ENCODE data around the gene EHHADH. TPM values are rescaled to one million over a fixed set of nuclear protein-coding genes. Genes with fewer than 3 reads are reported as not detected.

Gene EHHADH
- polyA plus RNA-seq, 2 of the 4 experiments (the other 2 are of a cell fraction) = 5.4 to 7.7 TPM

GRCh38 chr3:185153861-185154629, 99.8 kb downstream of the EHHADH start:
- H3K4me1 ChIP-seq = peaks cover 10% of the 10 kb centered on the region; the same call in 1 of the 3 replicates
- no peak overlapping the region for H3K27ac ChIP-seq
- H3K4me3 ChIP-seq = no peak overlapping the region
- no peak for ATAC-seq
- H3K4me2 ChIP-seq = no peak overlapping the region; the same call in 2 of the 3 replicates
- POLR2A ChIA-PET = no interaction called here
- no peak for FAIRE-seq
- DNase-seq (ENCODE audit: low read depth in 1 of 2, low spot score in 1 of 2) = no peak
- 85% methylated on average over 13 of the region's 16 CpGs for WGBS (ENCODE audit: missing lambda C conversion rate)
- no peaks in the 10 kb centered on the region for H3K9me3 ChIP-seq
- TF ChIP-seq MAFK (IDR thresholded peaks at IDR 0.05; ENCODE audit: partially characterized antibody) = no peak
- CTCF ChIA-PET = no interaction called here

DNA sequence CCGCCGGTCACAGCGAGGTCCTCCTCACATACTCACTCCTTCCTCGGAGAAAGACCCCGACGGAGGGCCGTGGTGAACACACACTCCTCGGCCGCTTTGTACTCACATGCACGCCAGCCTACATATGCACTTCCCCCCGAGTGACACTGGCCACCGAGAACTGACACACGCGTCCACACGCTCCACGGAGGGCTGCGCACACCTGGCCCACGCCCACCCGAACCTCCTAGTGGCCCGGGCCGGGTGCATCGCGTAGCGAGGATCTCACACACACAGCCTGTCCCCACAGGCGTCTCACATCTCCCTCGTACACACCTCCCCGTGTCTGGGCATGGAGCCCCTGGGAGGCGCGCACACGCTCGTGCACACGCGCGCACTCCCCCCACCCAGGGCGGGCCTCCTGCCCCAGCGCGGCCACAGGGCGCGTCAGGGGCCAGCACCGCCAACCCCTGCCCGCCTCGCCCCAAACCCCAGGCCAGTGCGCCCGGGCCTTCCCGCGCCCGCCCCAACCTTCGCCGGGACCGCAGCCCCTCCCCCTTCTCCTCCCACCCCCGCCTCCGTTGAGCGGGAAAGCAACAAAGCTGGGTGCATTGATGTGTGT, 100.6 kb downstream of the EHHADH start:
- peak overlapping the region; percentile 54 for H3K4me3 ChIP-seq
- 7% methylated on average over 27 of the region's 53 CpGs for WGBS (ENCODE audit: missing lambda C conversion rate)
- peak overlapping the region; percentile 97 for H3K4me2 ChIP-seq
- H3K4me1 ChIP-seq = peaks cover 10% of the 10 kb centered on the region; the same call in 1 of the 3 replicates
- ChIA-PET CTCF (no interaction called here), POLR2A (no interaction called here)
- ATAC-seq = peak; percentile 22; a peak in 3 of 6 replicates
- H3K27ac ChIP-seq = no peak overlapping the region
- FAIRE-seq = no peak
- no peaks in the 10 kb centered on the region for H3K9me3 ChIP-seq
- DNase-seq (ENCODE audit: low read depth in 1 of 2, low spot score in 1 of 2) = no peak
- TF ChIP-seq PHF8 (IDR thresholded peaks at IDR 0.05; ENCODE audit: borderline replicate concordance, low read depth) = no peak

GRCh38 chr3:185152410-185153170, 101.3 kb downstream of the EHHADH start, which contains the start of gene C3orf70:
Gene C3orf70 (minus strand): TSS chr3:185153060. CDS start chr3:185152823, 237 bp downstream.
- Histone ChIP-seq H3K9me3 (no peaks in the 10 kb centered on the region), H3K4me1 (peaks cover 10% of the 10 kb centered on the region; the same call in 1 of the 3 replicates), H3K4me2 (peak within 1 kb of the TSS; percentile 97), H3K4me3 (peak within 1 kb of the TSS; percentile 54), H3K27ac (peak within 1 kb of the TSS in 1 of 2 experiments; percentile 34; a peak in 1 of 6 replicates)
- FAIRE-seq = no peak
- WGBS (ENCODE audit: missing lambda C conversion rate) = 1% methylated on average over 14 of the region's 113 CpGs
- ChIA-PET POLR2A (no interaction called here), CTCF (interaction anchor here (1.6 kb wide), 1 partner anchor 10 kb away, joined by 3 read pairs; no protein-coding TSS in a partner anchor)
- peak; percentile 73 to 76 for ATAC-seq
- TF ChIP-seq, protein P1, sequence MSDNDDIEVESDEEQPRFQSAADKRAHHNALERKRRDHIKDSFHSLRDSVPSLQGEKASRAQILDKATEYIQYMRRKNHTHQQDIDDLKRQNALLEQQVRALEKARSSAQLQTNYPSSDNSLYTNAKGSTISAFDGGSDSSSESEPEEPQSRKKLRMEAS (IDR thresholded peaks at IDR 0.05) = peak; percentile 32; the same call in 1 of the 2 replicates
- TF ChIP-seq RFX5 (IDR thresholded peaks at IDR 0.05) (no peak), MAZ (IDR thresholded peaks at IDR 0.05; ENCODE audit: borderline replicate concordance, low read depth, low read length) (no peak), HDAC2 (IDR thresholded peaks at IDR 0.05) (no peak), TFCP2L1 (CRISPR knock-in tag; IDR thresholded peaks at IDR 0.05) (no peak), CHD2 (IDR thresholded peaks at IDR 0.05; ENCODE audit: low read length, partially characterized antibody) (no peak)
- DNase-seq (ENCODE audit: low read depth in 1 of 2, low spot score in 1 of 2) = peak; percentile 13 to 16

- H3K4me3 ChIP-seq = peak overlapping the region; percentile 54
- CTCF ChIA-PET = interaction anchor here (1.2 to 1.6 kb wide), 2 partner anchors 11 to 19 kb away, joined by 3 read pairs; no protein-coding TSS in a partner anchor
Measured at GRCh38 chr3:185151964-185152409, 101.9 kb downstream of the EHHADH start.

More at GRCh38 chr3:185151964-185152409, 101.9 kb downstream of the EHHADH start:
- no peak for DNase-seq (ENCODE audit: low read depth in 1 of 2, low spot score in 1 of 2)
- peak overlapping the region; percentile 97 for H3K4me2 ChIP-seq
- peaks cover 10% of the 10 kb centered on the region; the same call in 1 of the 3 replicates for H3K4me1 ChIP-seq
- FAIRE-seq = no peak
- H3K9me3 ChIP-seq = no peaks in the 10 kb centered on the region
- POLR2A ChIA-PET = no interaction called here
- no peak for ATAC-seq
- no peak for TF ChIP-seq E2F6 (IDR thresholded peaks at IDR 0.05; ENCODE audit: borderline replicate concordance, low read depth)
- no peak for TF ChIP-seq CHD4 (IDR thresholded peaks at IDR 0.05; ENCODE audit: borderline replicate concordance)
- no peak for TF ChIP-seq RCOR1 (IDR thresholded peaks at IDR 0.05; ENCODE audit: low read depth, low read length)
- TF ChIP-seq HOXB5 (CRISPR knock-in tag; IDR thresholded peaks at IDR 0.05) = no peak
- TF ChIP-seq, protein P2, sequence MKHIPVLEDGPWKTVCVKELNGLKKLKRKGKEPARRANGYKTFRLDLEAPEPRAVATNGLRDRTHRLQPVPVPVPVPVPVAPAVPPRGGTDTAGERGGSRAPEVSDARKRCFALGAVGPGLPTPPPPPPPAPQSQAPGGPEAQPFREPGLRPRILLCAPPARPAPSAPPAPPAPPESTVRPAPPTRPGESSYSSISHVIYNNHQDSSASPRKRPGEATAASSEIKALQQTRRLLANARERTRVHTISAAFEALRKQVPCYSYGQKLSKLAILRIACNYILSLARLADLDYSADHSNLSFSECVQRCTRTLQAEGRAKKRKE (CRISPR knock-in tag; IDR thresholded peaks at IDR 0.05; ENCODE audit: low read depth) = no peak
- TF ChIP-seq BHLHE40 (IDR thresholded peaks at IDR 0.05; ENCODE audit: low read depth, low read length) = no peak
- no peak for TF ChIP-seq NFE2L2 (conservative IDR thresholded peaks at IDR 0.05; ENCODE audit: low read length)
- TF ChIP-seq HEYL (CRISPR knock-in tag; IDR thresholded peaks at IDR 0.05) = no peak
- no peak for TF ChIP-seq FOSL2 (IDR thresholded peaks at IDR 0.05)
- no peak for TF ChIP-seq FOSL2 (CRISPR knock-in tag; IDR thresholded peaks at IDR 0.05)
- no peak for TF ChIP-seq HOXA7 (CRISPR knock-in tag; IDR thresholded peaks at IDR 0.05)
- TF ChIP-seq RNF2 (IDR thresholded peaks at IDR 0.05; ENCODE audit: borderline replicate concordance, low read depth) = no peak; the same call in none of the 2 replicates
- TF ChIP-seq RAD21 (conservative IDR thresholded peaks at IDR 0.05 in 1 of 2, IDR thresholded peaks at IDR 0.05 in 1 of 2) = no peak
- H3K27ac ChIP-seq = no peak overlapping the region
- 28% methylated on average over 9 of the region's 9 CpGs for WGBS (ENCODE audit: missing lambda C conversion rate)
